Neuronal stem cell (in vitro differentiated cells): ENCODE data around the gene CACNB2.

Source experiments
- DNase-seq: peaks from one replicate; pipeline ENCODE4 v3.0.0-alpha.2; 2013; ENCODE audit warnings: low spot score
- H2AFZ ChIP-seq: one replicate; pipeline ENCODE4 v1.6.1; 2013; ENCODE audit warnings: mild to moderate bottlenecking, low read length, inconsistent platforms
- H2AK5ac ChIP-seq: 2 replicates; pipeline ENCODE4 v1.6.1; 2013; ENCODE audit warnings: low read depth, mild to moderate bottlenecking, inconsistent platforms, low read length, moderate library complexity, mixed read lengths
- H2BK120ac ChIP-seq: 2 replicates; pipeline ENCODE4 v1.6.1; 2013; ENCODE audit warnings: low read depth, mild to moderate bottlenecking, inconsistent platforms, low read length, moderate library complexity, mixed read lengths
- H2BK12ac ChIP-seq: one replicate; pipeline ENCODE4 v1.6.1; 2013; ENCODE audit warnings: low read length, inconsistent platforms
- H2BK15ac ChIP-seq: 2 replicates; pipeline ENCODE4 v1.6.1; 2013; ENCODE audit warnings: mild to moderate bottlenecking, low read length, inconsistent platforms, mixed read lengths
- H2BK5ac ChIP-seq: one replicate; pipeline ENCODE4 v1.6.1; 2013; ENCODE audit warnings: inconsistent platforms, mild to moderate bottlenecking, low read length, moderate library complexity
- H3K14ac ChIP-seq: one replicate; pipeline ENCODE4 v1.6.1; 2013; ENCODE audit warnings: low read length, inconsistent platforms
- H3K18ac ChIP-seq: 2 replicates; pipeline ENCODE4 v1.6.1; 2013; ENCODE audit warnings: low read length, inconsistent platforms
- H3K23ac ChIP-seq: 2 replicates; pipeline ENCODE4 v1.6.1; 2013; ENCODE audit warnings: low read depth, mild to moderate bottlenecking, mixed read lengths, low read length, inconsistent platforms; ENCODE audit not compliant: poor library complexity
- H3K27ac ChIP-seq: replicated peaks from 3 replicates; pipeline ENCODE4 v1.5.1; 2013; ENCODE audit warnings: low read length, inconsistent platforms
- H3K27me3 ChIP-seq, 3 experiments: 2 replicates each; pipeline ENCODE4 v1.6.1; 2013; ENCODE audit warnings: low read length in 3 of 3, mild to moderate bottlenecking in 2 of 3, inconsistent platforms in 1 of 3, low read depth in 1 of 3, mixed read lengths in 1 of 3, moderate library complexity in 1 of 3; ENCODE audit not compliant: control insufficient read depth in 3 of 3, insufficient read depth in 3 of 3
- H3K36me3 ChIP-seq, 2 donors: replicated peaks in 1 of 2; 2 replicates each; pipeline ENCODE4 v1.6.1; 2013; ENCODE audit warnings: low read length in 2 of 2; ENCODE audit not compliant: control insufficient read depth in 2 of 2, insufficient read depth in 2 of 2
- H3K4ac ChIP-seq: 2 replicates; pipeline ENCODE4 v1.6.1; 2013; ENCODE audit warnings: inconsistent platforms, mild to moderate bottlenecking, low read length, moderate library complexity
- H3K4me1 ChIP-seq, 2 donors: 1 replicate in 1 of 2; 2 replicates in 1 of 2; pipeline ENCODE4 v1.6.1; 2013; ENCODE audit warnings: low read length in 2 of 2, low read depth in 1 of 2; ENCODE audit not compliant: control insufficient read depth in 2 of 2, insufficient read depth in 1 of 2
- H3K4me2 ChIP-seq: one replicate; pipeline ENCODE4 v1.6.1; 2013; ENCODE audit warnings: mild to moderate bottlenecking, low read length, inconsistent platforms; ENCODE audit not compliant: insufficient read depth, poor library complexity, severe bottlenecking
- H3K4me3 ChIP-seq, 2 donors: 2 replicates each; pipeline ENCODE4 v1.5.1; 2013; ENCODE audit warnings: low read length in 2 of 2, mild to moderate bottlenecking in 2 of 2, inconsistent platforms in 1 of 2, moderate library complexity in 1 of 2
- H3K79me1 ChIP-seq: one replicate; pipeline ENCODE4 v1.6.1; 2013; ENCODE audit warnings: low read depth, mild to moderate bottlenecking, inconsistent platforms, low read length, moderate library complexity
- H3K9ac ChIP-seq: one replicate; pipeline ENCODE4 v1.6.1; 2013; ENCODE audit warnings: mild to moderate bottlenecking, low read depth, low read length, inconsistent platforms; ENCODE audit not compliant: poor library complexity
- H3K9me3 ChIP-seq, 2 donors: replicated peaks in 1 of 2; 2 replicates each; pipeline versions ENCODE3 to v1.6.1; 2013; ENCODE audit warnings: low read length in 2 of 2, mild to moderate bottlenecking in 2 of 2, inconsistent platforms in 1 of 2, low read depth in 1 of 2, mixed read lengths in 1 of 2, moderate library complexity in 1 of 2; ENCODE audit not compliant: control insufficient read depth in 2 of 2, insufficient read depth in 1 of 2
- H4K8ac ChIP-seq: one replicate; pipeline ENCODE4 v1.6.1; 2013; ENCODE audit warnings: low read depth, mild to moderate bottlenecking, inconsistent platforms, low read length, moderate library complexity
- H4K91ac ChIP-seq: one replicate; pipeline ENCODE4 v1.6.1; 2013; ENCODE audit warnings: low read length, low read depth, mild to moderate bottlenecking, inconsistent platforms; ENCODE audit not compliant: poor library complexity
- WGBS, 2 donors: extraction: QIAGEN DNeasy Blood & Tissue Kit; methylation state at CpG; one replicate each; pipeline ENCODE4 v1.1.7; 2013; ENCODE audit warnings: missing lambda C conversion rate in 2 of 2, mixed read lengths in 1 of 2; ENCODE audit not compliant: insufficient read length in 2 of 2, insufficient replicate concordance in 1 of 2; ENCODE audit errors: extremely low coverage in 2 of 2; 5-methylcytosine and 5-hydroxymethylcytosine counted together

Gene CACNB2

DNA sequence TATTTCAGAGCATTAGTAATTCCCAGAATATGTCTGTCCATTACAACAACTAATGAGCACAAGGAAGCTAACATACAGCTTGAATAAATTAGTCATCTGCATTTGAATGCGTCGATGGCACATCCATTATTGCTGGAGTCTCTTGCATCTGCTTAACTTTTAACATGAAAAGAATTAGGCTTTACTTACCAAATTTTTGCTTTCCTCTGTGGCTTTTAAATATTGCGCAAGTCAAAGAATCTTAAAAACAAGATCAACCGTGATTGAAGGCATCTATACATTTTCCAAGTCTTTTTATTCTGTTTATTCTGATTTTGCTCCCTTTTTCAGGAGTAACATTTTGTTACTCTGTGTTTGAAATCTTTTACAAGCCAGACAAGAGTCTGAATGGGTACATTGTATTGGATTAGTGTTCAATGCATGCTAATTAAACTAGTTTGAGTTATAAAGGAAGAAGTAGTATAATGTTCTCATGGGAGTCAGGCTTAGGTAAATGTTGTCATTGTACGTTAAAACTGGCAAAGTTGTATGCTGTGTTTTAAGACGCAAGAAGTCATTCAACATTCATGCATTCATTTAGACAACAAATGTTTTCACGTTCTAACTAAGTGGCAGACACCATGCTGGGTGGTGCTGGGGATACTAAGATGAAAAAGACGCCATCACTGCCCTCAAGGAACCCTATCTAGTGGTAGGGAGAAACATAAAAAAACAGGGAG lies 4.0 kb upstream of the CACNB2 start:
- no CpG with 5 or more reads among the region's 8 CpGs for WGBS, 2 donors
- Histone ChIP-seq H4K91ac (no peak overlapping the region), H3K4me2 (no peak overlapping the region), H3K23ac (no peak overlapping the region), H3K36me3 (no peaks in the 10 kb centered on the region), H2BK5ac (no peak overlapping the region), H2BK15ac (no peak overlapping the region), H3K79me1 (no peaks in the 10 kb centered on the region), H2BK120ac (no peak overlapping the region), H2BK12ac (no peak overlapping the region), H2AK5ac (no peak overlapping the region), H3K27ac (no peak overlapping the region), H3K4me1 (peaks cover 0 to under 1% of the 10 kb centered on the region in 2 donors), H4K8ac (no peak overlapping the region), H3K4ac (no peak overlapping the region), H3K18ac (no peak overlapping the region), H3K27me3 (peaks cover 0 to 22% (median 5%) of the 10 kb centered on the region in 3 experiments), H3K9me3 (no peaks in the 10 kb centered on the region), H3K9ac (no peak overlapping the region), H2AFZ (no peak overlapping the region), H3K4me3 (no peak overlapping the region), H3K14ac (no peak overlapping the region)
- DNase-seq = no peak

DNA sequence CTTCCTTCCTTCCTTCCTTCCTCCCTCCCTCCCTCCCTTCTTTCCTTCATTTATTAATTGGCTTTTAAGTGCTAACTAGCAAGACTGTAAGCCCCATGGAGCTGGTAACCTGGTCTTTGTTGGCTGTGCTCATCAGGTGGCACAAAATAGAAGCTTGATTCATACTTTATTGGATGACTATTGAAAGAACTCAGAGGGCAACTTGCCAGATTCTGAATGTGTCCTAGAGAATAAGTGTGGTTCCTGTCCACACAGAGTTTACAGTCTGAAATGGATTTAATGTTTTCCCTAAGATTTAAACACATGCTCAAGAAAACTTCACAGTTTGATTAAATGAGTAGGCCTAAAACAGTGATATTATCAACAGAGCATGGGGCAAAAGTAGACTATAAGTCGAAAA lies 3.1 kb upstream of the CACNB2 start:
- Histone ChIP-seq H4K91ac (no peak overlapping the region), H4K8ac (no peak overlapping the region), H3K4me1 (peaks cover 0 to 4% of the 10 kb centered on the region in 2 donors), H3K27me3 (peaks cover 0 to 31% (median 10%) of the 10 kb centered on the region in 3 experiments), H2BK15ac (no peak overlapping the region), H3K27ac (no peak overlapping the region), H2BK120ac (no peak overlapping the region), H3K4me3 (no peak overlapping the region), H2BK5ac (no peak overlapping the region), H3K4ac (no peak overlapping the region), H3K36me3 (no peaks in the 10 kb centered on the region), H2BK12ac (no peak overlapping the region), H2AFZ (no peak overlapping the region), H3K23ac (no peak overlapping the region), H2AK5ac (no peak overlapping the region), H3K9ac (no peak overlapping the region), H3K14ac (no peak overlapping the region), H3K9me3 (no peaks in the 10 kb centered on the region), H3K4me2 (no peak overlapping the region), H3K18ac (no peak overlapping the region), H3K79me1 (no peaks in the 10 kb centered on the region)
- no peak for DNase-seq
- WGBS, 2 donors = no CpG with 5 or more reads among the region's 1 CpG

DNA sequence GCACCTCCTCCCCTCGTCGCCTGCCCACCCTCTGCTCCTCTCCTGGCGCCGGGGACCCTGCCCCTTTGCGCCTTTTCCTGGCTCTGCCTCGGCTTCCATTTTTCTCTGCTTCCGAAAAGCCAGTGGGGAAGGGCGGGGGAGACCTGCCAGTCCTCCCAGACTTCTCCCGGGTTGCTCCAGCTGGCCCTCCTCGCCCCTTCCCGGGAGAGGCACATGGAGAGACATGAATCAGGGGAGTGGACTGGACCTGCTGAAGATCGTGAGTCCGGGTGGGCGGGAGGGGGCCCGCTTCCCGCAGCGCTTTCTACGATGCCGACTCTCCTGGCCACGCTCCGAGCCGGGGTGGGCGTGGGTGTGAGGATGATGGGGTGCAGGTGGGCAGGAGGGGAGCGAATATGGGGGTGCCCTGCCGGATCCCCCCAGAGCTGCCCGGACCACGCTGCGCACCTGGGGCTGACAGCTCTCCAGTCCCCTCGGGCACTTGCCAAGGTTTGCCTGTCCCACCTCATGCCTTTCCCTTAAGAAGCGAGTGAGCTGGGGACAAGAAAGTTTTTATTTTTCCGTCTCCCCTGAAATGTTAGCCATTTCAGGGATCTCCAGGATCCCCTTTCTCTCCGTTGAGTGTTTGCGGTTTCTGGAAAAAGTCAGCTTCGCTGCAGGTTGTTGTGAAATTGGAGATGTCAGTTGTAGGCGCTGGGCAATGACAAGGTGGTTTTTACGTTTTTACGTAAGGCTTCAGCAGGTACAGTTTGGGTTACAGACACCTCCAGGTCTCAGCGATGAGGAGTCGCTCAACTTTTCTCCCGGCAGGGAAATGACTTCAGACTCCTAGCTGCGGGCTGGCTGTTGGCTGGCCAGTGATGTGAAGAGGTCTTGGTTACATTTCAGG lies 977 bp downstream of the CACNB2 start:
- Histone ChIP-seq H3K36me3 (no peaks in the 10 kb centered on the region), H3K4me3 (peak overlapping the region; percentile 36 to 90), H2AFZ (peak overlapping the region; percentile 93), H3K14ac (no peak overlapping the region), H3K9ac (peak overlapping the region; percentile 55), H3K27ac (no peak overlapping the region), H2BK12ac (no peak overlapping the region), H3K18ac (peak overlapping the region; percentile 94), H2BK15ac (peak overlapping the region; percentile 88), H4K8ac (no peak overlapping the region), H3K27me3 (peaks cover 0 to 55% (median 10%) of the 10 kb centered on the region in 3 experiments), H2BK5ac (peak overlapping the region; percentile 48), H2BK120ac (peak overlapping the region; percentile 63), H3K79me1 (no peaks in the 10 kb centered on the region), H3K4me2 (peak overlapping the region; percentile 97), H3K4me1 (peaks cover 0 to 7% of the 10 kb centered on the region in 2 donors), H3K23ac (no peak overlapping the region), H4K91ac (no peak overlapping the region), H3K9me3 (no peaks in the 10 kb centered on the region), H2AK5ac (peak overlapping the region; percentile 72), H3K4ac (no peak overlapping the region)
- WGBS, 2 donors = no CpG with 5 or more reads among the region's 41 CpGs
- no peak for DNase-seq

DNA sequence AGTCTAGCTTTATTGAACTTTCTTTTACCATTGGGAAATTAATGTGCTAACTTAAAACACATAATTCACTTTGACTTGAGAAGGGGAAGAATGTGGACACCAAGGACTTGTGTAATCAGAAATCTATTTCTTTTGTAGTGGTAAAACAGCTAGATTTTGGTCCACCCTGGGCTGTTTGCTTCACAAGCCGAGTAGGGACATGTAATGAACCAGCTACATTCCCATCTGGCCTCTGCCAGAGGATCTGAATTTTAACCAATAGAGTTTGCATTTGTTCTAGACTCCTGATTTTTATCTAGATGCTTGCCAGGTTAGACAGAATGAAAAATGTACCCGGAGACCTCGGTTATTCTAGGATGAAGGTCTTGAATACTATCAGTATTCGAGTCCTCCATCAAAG lies 1.9 kb downstream of the CACNB2 start:
- Histone ChIP-seq H3K18ac (no peak overlapping the region), H2BK12ac (no peak overlapping the region), H3K36me3 (no peaks in the 10 kb centered on the region), H2BK120ac (no peak overlapping the region), H3K9ac (no peak overlapping the region), H3K4me2 (no peak overlapping the region), H2BK5ac (no peak overlapping the region), H3K27me3 (peaks cover 0 to 55% (median 10%) of the 10 kb centered on the region in 3 experiments), H4K91ac (no peak overlapping the region), H2BK15ac (no peak overlapping the region), H3K23ac (no peak overlapping the region), H3K79me1 (no peaks in the 10 kb centered on the region), H3K9me3 (no peaks in the 10 kb centered on the region), H4K8ac (no peak overlapping the region), H3K4me3 (no peak overlapping the region), H3K27ac (no peak overlapping the region), H3K4ac (no peak overlapping the region), H2AFZ (no peak overlapping the region), H3K4me1 (peaks cover 0 to 7% of the 10 kb centered on the region in 2 donors), H2AK5ac (no peak overlapping the region), H3K14ac (no peak overlapping the region)
- no peak for DNase-seq
- WGBS, 2 donors = no CpG with 5 or more reads among the region's 4 CpGs
